GM10266 (cell line): ENCODE results near the gene DNPH1.

Experiments
- DNase-seq: peaks from one replicate; pipeline ENCODE4 v3.0.0; 2012; ENCODE audit errors: extremely low spot score
- TF ChIP-seq, protein P1 (sequence below): IDR thresholded peaks from 2 replicates; pipeline ENCODE4 v1.5.1; 2012; ENCODE audit warnings: mild to moderate bottlenecking, low read depth; ENCODE audit not compliant: control insufficient read depth, insufficient read depth; ENCODE audit errors: missing control alignments

The DNPH1 gene

DNA sequence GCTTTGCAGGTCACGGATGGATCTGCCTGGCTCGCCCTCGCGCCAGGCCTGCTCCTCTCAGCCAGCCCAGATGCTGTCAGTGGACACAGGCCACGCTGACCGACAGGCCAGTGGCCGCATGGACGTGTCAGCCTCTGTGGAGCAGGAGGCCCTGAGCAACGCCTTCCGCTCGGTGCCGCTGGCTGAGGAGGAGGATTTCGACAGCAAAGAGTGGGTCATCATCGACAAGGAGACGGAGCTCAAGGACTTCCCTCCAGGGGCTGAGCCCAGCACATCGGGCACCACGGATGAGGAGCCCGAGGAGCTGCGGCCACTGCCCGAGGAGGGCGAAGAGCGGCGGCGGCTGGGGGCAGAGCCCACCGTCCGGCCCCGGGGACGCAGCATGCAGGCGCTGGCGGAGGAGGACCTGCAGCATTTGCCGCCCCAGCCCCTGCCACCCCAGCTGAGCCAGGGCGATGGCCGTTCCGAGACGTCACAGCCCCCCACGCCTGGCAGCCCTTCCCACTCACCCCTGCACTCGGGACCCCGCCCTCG is 33.6 kb upstream of the DNPH1 start:
- TF ChIP-seq, protein P1, sequence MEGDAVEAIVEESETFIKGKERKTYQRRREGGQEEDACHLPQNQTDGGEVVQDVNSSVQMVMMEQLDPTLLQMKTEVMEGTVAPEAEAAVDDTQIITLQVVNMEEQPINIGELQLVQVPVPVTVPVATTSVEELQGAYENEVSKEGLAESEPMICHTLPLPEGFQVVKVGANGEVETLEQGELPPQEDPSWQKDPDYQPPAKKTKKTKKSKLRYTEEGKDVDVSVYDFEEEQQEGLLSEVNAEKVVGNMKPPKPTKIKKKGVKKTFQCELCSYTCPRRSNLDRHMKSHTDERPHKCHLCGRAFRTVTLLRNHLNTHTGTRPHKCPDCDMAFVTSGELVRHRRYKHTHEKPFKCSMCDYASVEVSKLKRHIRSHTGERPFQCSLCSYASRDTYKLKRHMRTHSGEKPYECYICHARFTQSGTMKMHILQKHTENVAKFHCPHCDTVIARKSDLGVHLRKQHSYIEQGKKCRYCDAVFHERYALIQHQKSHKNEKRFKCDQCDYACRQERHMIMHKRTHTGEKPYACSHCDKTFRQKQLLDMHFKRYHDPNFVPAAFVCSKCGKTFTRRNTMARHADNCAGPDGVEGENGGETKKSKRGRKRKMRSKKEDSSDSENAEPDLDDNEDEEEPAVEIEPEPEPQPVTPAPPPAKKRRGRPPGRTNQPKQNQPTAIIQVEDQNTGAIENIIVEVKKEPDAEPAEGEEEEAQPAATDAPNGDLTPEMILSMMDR: no peak
- DNase-seq: no peak

GRCh38 chr6:43262000-43262779 is 32.9 kb upstream of the DNPH1 start:
- no peak for DNase-seq
- TF ChIP-seq, protein P1: no peak

DNA sequence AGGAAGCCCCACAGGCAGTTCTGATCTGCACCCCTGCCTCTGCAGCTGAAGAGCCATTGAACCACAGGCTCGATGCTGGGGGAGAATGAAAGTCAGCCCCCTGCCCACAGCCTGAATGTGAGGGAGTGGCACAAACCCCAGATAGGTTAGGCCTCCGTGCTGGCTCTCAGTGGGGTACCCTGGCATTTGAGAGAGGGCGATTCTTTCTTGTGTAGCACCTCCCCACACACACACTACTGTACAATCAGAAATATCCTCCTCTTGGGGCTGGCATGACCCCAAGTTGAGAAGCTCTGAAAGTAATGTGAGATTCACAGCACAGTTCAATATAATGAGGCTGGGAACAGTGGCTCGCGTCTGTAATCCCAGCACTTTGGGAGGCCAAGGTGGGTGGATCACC is 31.9 kb upstream of the DNPH1 start:
- no peak for DNase-seq
- TF ChIP-seq, protein P1: no peak

GRCh38 chr6:43260791-43261190 is 31.5 kb upstream of the DNPH1 start:
- TF ChIP-seq, protein P1: no peak
- DNase-seq: no peak

- TF ChIP-seq, protein P1: no peak
- DNase-seq: no peak
These were observed 29.8 kb upstream of the DNPH1 start for GRCh38 chr6:43258807-43259686.

- TF ChIP-seq, protein P1: no peak
- no peak for DNase-seq
These were observed 28.9 kb upstream of the DNPH1 start for GRCh38 chr6:43258180-43258579.
